ENCODE measurements around the gene LIF.
"Not testable (repeated sequence)": the region's sequence is repeated elsewhere in the genome, so short reads cannot be mapped to it uniquely, and the experiment has no call there.

LIF gene

DNA sequence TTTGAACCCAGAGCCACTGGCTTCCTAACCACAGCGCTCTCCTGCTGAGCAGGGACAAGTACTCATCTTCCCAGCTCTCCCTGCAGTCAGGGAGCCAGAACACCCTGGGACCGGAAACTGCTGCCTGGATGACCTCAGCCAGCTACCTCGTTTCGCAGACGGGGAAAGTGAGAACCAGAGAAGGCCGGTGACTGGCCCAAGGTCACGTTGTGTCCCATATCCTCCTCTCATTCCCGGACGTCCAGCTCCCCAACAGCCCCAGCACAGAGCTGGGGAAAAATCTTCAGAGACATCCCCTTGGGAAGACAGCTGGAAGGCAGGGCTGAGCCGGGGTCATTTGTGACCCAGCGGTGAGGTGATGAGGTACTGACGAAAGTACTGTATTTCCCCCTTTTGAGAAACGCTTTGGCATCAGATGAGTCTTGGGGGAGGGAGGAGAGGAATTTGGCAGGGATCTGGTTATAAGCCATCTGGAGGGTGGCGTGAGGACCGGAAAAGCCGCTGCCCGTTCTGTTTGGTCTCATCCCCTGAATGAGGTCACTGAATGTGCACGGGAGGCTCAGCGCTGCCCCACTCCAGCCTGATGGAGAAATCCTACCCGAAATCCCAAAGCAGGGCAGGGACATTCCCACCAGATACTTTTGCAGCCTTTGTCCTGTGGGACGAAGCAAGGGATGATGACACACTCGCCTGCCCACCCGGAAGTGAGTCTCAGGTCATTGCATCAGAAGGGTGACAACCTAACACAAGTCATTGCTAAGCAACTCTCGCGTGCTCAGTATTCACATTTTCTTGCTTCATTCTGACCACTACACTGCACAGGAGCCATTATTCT lies 41.1 kb downstream of the LIF start:
- DNase-seq = no peak

DNA sequence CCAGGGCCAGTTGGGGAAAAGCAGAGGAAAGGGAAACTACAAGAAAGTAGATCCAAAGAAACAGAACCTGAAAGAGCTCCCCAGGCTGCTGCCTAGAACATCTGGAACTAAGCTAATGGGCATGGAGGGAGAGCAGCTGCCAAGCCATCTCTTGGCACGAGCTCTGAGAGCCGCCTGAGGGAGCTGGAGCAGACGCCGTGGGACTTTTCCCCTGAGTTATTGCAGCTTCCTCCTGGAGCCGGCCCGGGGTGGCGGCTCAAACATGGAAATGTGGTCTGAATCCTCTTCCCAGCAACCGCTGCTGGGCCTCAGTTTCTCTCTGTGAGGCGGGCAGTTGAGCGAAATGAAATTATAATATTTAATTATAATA lies 41.8 kb downstream of the LIF start:
- no peak for DNase-seq

DNA sequence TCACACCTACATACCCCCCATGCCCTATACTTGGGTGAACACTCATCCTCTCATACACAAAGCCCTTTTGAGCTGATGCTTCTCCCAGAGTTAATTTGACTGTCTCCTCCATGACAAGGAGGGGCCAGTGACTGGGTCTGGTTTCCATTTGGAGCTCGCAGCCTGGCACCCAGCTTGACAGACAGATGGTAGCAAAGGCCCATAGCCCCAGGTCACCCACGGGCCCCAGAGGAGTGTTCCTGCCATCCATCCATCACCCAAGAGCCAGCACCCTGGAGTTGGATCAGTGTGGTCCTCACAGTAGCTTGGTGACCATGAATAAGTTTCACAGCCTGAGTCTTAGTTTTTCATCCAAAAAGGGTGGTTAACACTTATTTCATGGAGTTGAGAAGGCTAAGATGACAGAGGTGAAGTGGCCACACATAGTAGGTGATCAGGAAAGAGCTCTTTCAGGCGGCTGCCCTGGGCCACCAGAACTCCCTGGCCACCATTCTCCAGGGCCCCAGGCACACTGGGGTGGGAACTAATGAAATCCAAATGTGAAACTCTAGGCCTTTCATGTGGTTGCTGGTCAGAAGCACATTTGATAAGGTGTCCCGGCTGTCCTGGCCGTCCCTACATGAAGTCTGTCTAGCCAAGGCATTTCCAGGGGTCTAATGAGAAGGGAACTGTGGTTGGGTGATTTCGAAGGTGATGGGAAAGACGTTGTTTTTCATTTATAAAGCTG lies 42.4 kb downstream of the LIF start:
- DNase-seq = no peak

DNA sequence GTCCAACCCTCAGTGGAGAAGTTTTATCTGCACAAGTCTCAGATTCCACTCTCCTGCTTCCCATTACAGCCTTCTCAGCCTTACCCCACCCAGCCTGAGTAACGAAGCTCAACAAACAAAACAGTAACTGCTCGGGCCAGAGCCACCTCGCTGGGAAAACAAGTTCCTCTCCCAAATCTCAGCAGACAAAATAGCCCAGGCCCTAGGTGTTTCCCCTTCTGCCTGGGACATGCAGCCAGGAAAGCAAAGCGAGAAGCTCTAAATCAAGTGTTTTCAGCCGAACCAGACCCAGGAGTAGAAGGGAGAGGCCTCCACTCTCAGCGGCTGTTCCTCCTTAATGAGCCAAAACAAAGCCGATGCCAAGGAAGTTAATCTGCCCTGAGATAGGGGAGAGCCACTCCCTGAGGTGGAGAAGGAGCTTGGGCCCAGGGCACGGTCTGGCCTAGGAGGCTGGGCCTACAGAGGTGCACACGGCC lies 44.0 kb downstream of the LIF start:
- no peak for DNase-seq

DNA sequence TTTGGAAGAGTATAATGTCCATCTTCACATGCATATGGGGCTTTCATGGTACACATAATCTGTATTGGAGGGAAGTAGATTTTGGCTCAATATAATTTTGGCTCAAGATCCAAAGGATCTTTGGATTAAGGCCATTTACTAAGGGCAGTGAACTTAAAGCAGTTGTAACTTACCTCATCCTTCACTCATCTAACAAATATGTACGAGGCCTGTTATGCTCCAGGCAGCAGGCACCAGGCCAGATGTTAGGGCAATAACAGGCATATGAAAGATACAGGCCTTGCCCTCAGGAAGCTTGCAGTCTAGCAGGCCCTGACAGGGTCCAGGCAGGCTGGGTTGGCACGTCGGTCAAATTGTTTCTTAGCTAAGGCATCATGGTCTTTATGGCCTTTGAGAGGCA lies 44.6 kb downstream of the LIF start:
- DNase-seq = no peak

DNA sequence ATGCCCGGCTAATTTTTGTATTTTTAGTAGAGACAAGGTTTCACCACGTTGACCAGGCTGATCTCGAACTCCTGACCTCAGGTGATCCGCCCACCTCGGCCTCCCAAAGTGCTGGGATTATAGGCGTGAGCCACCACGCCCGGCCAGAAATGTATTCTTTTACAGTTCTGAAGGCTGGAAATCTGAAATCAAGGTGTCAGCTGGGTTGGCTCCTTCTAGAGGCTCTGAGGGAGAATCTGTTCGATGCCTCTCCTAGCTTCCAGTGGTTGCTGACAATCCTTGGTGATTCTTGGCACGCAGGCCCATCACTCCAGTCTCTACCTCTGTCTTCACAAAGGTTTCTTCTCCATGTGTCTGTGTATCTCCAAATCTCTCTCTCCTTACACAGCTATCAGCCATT lies 45.7 kb downstream of the LIF start:
- DNase-seq = not testable (repeated sequence)

DNA sequence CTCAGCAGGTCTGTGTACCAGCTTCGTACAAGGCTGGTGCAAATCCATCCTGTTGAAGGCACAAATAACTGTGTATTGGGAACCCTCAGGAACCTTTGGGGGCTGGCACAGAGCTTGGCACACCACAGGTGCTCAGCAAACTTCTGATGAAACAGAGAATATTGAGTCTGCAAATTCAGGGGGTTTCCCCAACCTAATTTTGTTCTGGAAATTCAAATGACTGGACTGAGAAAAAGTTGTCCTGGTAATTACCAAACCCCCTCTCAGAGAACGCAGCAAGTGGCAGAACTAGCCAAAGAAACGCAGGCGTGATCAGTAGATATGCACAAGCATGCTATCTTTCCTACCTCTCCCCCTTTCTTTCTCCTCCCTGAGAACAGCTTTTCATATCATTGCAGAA lies 47.6 kb downstream of the LIF start:
- DNase-seq = no peak

DNA sequence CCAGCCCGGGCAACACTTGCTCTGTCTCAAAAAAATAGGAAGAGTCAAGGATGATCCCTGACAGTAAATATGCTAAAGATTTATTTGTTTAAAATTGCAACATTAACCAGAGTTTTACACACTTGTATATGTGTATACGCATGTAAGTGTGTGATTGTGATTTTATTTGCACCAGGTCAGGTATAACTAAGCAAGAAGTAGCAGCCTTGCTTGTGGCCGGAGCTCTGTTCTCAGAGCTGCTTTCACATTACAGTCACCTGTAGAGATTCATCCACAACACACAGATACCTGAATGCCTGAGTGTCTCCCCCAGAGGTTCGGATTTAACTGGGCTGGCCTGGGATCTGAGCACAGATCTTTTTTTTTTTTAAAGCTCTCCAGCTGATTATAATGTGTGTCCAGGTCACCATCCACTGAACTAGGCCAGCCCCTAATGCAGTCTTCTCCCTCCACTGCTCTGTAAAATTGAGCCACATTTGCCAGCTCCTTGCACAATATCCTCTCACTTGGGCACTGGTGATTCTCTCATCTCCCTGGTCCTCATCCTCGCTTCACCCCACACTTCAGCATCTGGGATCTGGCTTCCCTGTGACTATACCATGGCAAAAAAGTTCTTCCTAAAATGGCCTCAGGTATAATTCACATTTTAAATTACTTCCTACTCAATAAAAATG lies 48.3 kb downstream of the LIF start:
- no peak for DNase-seq

DNA sequence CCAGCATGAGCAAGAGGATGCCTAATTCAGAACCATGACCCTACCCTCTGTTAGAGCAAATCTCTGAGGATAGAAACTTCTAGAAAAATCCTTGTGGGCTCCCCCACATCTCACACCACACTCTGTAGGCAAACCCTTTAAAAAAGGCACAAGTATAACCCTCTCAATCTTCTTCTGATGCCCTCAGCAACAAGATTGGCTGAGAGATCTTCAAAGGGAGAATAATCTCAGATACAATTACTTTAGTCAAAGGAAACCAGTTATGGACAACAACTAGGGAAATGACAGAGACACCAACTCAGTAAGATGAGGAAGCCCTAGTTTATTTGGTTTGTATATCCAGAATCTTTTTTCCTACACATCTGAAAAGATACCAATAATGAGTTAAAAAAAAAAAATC lies 49.2 kb downstream of the LIF start:
- no peak for DNase-seq

DNA sequence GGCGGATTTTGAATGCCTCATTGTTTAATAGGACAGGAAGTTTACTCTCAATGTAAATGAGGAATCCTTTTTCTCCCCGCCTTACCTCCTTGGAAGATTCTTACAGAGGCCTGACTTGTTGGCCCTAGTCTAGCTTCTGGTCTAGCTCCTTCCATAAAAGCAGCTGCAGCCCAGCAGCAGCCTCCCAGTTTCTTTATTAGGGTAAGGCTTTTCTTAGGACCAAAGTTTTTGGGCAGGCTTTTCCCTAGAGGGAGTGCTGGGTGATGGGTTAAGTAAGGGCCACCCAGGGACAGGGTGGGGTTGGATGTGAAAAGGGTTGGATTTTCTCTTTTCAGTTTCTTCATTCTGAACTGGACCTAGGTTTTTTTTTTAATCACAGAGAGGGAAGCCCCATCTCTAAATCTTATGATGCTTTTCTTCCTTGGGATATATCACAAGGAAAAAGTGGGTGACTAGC lies 49.7 kb downstream of the LIF start:
- DNase-seq = no peak

DNA sequence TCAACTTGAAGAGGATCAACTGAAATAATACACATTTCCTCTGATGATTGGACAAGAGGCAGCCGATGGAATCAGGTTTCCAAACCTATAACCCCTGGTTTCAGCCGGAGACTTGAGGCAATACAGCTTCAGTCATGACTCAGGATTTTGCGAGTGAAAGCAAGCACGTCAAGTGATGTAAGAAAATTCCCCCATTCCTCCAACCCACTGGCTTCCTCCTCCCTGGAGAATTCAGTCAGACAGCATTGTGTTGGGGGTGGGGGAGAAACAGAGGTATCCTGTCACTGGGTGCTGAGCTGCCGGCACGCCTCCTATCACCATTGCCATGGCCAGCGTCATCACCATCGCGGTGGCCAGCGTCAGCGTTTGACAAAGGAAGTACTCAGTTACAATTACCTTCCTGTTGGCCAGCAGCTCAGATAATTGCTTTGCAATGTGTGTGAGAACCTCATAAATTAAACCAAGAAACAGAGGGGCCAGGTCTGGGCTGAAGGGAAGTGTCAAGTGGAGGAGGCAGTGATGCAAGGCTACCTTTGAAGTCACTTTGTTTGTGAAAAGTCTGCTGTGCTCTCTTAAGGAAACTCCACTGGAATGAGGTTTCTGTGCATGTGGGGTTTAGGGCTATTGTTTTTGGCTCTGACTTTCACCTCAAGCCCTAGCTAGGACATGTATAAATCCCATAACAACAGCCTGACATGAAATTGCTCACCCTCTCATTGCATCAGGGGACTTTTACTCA lies 50.2 kb downstream of the LIF start:
- DNase-seq = peak; percentile 3

DNA sequence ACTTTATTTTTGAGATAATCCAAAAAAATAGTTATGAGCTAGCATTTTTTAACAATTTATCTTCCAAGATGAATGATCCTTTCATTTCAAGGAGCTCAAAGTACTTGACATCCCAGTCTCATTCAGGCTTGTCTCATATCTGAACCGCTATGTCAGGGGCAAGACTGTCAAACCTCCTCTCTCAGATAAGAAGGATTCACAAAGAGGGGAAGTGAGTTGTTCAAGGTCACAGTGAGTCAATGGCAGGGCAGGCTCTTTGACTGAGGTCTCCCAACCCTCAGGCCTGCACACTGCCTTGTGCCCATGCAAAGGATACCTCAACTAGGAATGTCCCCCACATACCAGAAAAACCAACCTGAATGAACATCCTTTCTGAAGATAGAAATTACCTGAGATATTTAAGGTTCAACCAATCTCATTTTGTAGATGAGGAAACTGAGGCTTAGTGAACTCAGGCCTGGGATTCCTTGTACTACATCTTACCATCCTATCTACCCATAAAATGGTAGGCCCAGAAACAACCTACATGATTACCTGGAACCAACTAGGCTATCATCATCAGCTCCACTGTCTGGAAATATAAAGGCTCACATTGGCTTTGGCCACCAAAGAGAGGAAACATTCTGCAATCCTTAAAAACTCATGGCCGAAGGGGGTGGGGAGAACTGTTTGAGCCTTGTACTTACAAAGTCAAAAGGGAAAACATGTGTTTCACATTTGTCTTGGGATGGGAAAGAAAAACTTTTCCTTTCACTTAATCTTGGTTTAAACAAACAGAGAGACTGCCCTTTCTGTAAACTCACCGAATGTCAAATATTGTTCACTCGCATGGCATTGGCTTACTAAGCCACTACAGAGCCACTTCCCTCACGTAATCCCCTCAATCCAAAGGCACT lies 51.1 kb downstream of the LIF start:
- no peak for DNase-seq

DNA sequence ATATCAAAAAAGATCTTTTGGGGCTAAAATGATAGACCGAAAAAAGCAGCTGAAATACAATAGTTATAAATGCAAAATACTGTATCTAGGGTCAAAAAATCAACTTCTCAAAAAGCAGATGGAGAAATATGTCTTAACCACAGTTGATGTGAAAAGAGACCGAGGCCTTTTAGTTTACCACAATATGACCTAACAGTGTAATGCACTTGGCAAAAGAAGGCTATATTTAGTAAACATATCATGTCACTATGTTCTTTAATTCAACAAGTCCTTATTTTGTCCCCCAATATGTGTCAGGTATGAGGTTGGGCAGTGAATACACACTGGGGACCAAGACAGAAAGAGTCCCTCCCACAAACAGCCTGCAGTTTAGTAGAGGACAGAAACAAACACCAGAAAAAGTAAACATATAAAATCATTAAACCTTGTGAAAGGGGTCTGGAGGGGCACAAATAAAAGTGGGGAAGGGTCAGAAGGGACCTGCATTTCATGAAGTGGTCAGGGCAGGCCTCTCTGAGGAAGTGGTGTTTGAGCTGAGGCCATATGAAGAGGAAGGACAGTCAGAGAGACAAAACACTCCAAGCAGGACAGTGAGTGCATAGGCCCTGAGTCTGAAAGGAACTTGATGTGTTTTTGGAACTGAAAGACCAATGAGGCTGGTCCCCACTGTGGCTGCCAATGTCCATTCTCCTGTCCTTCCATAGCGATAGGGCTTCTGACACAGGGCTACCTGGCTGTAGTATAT lies 53.4 kb downstream of the LIF start:
- no peak for DNase-seq

DNA sequence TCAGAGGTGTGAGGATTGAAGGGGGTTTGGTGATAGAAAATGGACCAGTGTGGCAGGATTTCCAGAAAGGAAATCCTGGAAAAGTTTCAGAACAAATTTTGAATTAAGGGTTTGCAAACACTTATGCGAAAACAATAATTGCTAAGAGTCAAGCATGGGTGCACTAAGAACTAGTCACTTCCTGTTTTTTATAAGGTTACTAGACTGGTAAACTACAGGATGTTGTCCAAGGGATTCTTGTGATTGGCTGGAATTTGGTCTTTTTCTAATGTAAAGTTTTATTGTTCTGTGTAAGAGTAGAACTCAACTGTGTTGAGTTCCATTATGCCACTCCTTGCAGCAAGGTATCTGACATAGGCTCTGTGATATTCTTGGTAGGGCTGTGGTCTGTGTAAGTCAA lies 54.1 kb downstream of the LIF start:
- DNase-seq = no peak

DNA sequence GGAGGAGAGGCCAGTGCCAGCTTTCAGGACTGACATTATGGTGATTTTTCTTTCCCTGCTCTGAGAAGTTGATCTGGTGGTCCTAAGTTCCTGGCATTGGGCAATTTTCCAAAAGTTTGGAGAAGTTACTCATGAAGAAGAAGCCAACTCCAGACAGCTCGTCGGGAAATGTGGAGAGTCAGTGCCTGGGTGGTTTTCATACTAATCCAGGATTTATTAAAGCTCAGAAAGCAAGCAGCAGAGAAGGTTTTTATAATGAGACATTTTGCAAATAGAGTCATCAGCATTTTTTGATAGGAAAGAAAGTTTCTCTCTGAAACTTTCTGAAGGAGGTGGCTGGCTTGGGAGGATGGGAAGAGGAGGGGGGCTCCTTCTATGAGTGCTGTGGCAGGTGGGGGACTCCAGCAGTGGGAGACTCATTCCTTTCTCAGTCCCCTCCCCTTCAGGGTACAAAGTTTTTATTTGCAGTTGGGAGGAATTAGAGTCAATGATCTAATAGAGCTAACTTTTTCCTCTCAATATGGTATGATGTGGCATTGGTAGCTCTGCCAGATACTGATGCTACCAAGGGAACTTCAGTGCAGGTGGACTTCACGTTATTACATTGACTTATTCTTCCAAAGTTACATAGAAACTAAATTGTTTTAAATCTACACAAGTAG lies 55.4 kb downstream of the LIF start:
- DNase-seq = no peak

DNA sequence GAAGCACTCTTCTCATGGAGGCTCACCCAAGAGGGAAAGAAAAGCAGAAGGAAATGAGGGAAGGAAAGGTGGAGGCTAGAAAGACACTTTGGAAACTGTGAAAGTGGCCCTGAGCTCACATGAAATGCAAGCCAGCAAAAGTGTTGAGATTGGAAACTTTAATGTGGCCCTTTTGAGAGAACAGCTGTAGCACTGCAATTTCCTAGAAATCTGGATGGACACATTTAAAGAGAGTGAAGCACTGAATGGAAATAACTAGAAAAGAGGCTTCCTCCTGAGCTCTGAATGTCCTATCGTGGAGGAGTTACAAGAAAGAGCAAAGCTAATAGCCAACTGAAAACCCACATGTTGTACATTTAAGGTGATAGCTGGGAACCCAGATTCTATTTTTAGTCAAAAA lies 56.0 kb downstream of the LIF start:
- DNase-seq = no peak

Data from NCI-H1417 treated with DMSO at 0.1 percent for 48 hours (cell line).